Psoas muscle (tissue), 8 donors: Measurements from ENCODE around the gene PSMD4. TPM values are rescaled to one million over a fixed set of nuclear protein-coding genes. Genes with fewer than 3 reads are reported as not detected.

ENCODE experiments used
- ATAC-seq, 4 donors: fragments of 200-7000 bp; cut with Tn5 transposase; one replicate each; pipeline ENCODE4 v1.9.1; 2020; ENCODE audit warnings: moderate library complexity in 3 of 4, mild to moderate bottlenecking in 2 of 4
- DNase-seq, 2 donors: peaks; one replicate each; pipeline ENCODE4 v3.0.0-alpha.2; 2020
- H3K27ac ChIP-seq: fragments of 200-600 bp; one replicate; pipeline ENCODE4 v1.8.0; 2022
- H3K27me3 ChIP-seq, 3 donors: fragments of 200-600 bp in 1 of 3; one replicate each; pipeline versions ENCODE4 v1.6.1 to v1.8.0; 2013 to 2022; ENCODE audit warnings: low read length in 2 of 3, mild to moderate bottlenecking in 2 of 3, moderate library complexity in 1 of 3; ENCODE audit not compliant: insufficient read depth in 3 of 3
- H3K36me3 ChIP-seq, 2 donors: fragments of 200-600 bp in 1 of 2; one replicate each; pipeline versions ENCODE4 v1.6.1 to v1.8.0; 2013 to 2022; ENCODE audit warnings: low read depth in 1 of 2, mild to moderate bottlenecking in 1 of 2, moderate library complexity in 1 of 2; ENCODE audit not compliant: insufficient read depth in 1 of 2
- H3K4me1 ChIP-seq: fragments of 200-600 bp; one replicate; pipeline ENCODE4 v1.8.0; 2022
- H3K4me3 ChIP-seq: fragments of 200-600 bp; one replicate; pipeline ENCODE4 v1.8.0; 2022; ENCODE audit warnings: mild to moderate bottlenecking
- H3K9me3 ChIP-seq: fragments of 200-600 bp; one replicate; pipeline ENCODE4 v1.8.0; 2022
- WGBS, 3 donors: extraction: QIAGEN DNeasy Blood & Tissue Kit; methylation state at CpG; one replicate each; pipeline versions ENCODE4 v1.1.6 to v1.1.7; 2013; 5-methylcytosine and 5-hydroxymethylcytosine counted together
- intact Hi-C, 2 donors: fragments of 100-400 bp; cut with DNase I; formaldehyde crosslinking; loops; one replicate each; pipeline versions ENCODE4 v1.11.0 to v1.14.2; 2022
- polyA plus RNA-seq, 3 donors: library from polyadenylated mRNA; stranded (reverse); fragments of 200-250 nt; gene quantifications; one replicate each; pipeline ENCODE4 v1.2.3, GENCODE V29; 2013
- total RNA-seq, 4 donors: library from RNA; stranded (reverse); fragmentation: NEBNext Ultra II Directional in 2 of 4; extraction: Animal tissue kit (Norgen Biotek cat#: 25700) in 2 of 4; gene quantifications; one replicate each; pipeline versions ENCODE4 v1.2.1 to v1.2.4, GENCODE V29; 2021 to 2023
- TF ChIP-seq, protein P1 (sequence below): fragments of 200-600 bp; IDR thresholded peaks from one replicate; pipeline ENCODE4 v1.8.0; 2022; ENCODE audit warnings: antibody characterized with exemption
- donor health status: healthy with polysubstance abuse.
- donor health status: DM: no; HTN: no; CAD: no; lungs with moderate emphysema.
- donor health status: Bipolar disorder and iron deficiency.
- donor health status: healthy.
- donor health status: DM: yes; HTN: yes; CAD: no.
- donor health status: DM: no; HTN: no; CAD: no.
- donor health status: DM: no; HTN: no; CAD: no.
- donor health status: DM: yes; HTN: yes; CAD: no.

PSMD4 gene
- total and polyA plus RNA-seq, 7 donors, result 208 to 486 (median 298) TPM

- Histone ChIP-seq H3K4me1 (no peaks in the 10 kb centered on the region), H3K27ac (no peak overlapping the region), H3K4me3 (no peak overlapping the region), H3K9me3 (no peaks in the 10 kb centered on the region), H3K27me3 (no peaks in the 10 kb centered on the region), H3K36me3 (peaks cover 7 to 97% of the 10 kb centered on the region in 2 donors)
- WGBS, 3 donors, result 86 to 91% (median 87%) methylated on average over 20 to 21 of the region's 21 CpGs
- TF ChIP-seq, protein P1, sequence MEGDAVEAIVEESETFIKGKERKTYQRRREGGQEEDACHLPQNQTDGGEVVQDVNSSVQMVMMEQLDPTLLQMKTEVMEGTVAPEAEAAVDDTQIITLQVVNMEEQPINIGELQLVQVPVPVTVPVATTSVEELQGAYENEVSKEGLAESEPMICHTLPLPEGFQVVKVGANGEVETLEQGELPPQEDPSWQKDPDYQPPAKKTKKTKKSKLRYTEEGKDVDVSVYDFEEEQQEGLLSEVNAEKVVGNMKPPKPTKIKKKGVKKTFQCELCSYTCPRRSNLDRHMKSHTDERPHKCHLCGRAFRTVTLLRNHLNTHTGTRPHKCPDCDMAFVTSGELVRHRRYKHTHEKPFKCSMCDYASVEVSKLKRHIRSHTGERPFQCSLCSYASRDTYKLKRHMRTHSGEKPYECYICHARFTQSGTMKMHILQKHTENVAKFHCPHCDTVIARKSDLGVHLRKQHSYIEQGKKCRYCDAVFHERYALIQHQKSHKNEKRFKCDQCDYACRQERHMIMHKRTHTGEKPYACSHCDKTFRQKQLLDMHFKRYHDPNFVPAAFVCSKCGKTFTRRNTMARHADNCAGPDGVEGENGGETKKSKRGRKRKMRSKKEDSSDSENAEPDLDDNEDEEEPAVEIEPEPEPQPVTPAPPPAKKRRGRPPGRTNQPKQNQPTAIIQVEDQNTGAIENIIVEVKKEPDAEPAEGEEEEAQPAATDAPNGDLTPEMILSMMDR, result no peak
- peak in 1 of 4 donors; percentile 1 for ATAC-seq
- no peak for DNase-seq
- intact Hi-C loops, result no loop called here
Measured at GRCh38 chr1:151289991-151290708, 35.6 kb downstream of the PSMD4 start.

DNA sequence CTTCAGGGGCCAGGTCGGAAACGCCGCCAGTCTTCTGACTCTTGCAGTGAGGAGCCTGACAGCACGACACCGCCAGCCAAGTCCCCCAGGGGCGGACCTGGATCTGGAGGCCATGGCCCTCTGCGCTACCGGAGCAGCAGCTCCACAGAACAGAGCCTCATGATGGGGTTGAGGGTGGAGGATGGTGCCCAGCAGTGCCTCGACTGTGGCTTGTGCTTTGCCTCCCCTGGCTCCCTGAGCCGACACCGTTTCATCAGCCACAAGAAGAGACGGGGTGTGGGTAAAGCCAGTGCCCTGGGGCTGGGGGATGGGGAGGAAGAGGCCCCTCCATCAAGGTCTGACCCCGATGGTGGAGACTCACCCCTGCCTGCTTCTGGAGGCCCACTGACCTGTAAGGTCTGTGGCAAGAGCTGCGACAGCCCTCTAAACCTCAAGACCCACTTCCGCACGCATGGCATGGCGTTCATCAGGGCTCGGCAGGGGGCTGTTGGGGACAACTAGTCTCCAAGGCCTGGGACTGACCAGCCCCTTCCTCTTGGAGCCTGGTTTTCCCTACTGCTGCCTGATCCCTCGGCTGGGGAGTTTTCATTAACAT lies 36.3 kb downstream of the PSMD4 start:
- Histone ChIP-seq H3K4me1 (no peaks in the 10 kb centered on the region), H3K27ac (no peak overlapping the region), H3K4me3 (no peak overlapping the region), H3K27me3 (no peaks in the 10 kb centered on the region), H3K9me3 (no peaks in the 10 kb centered on the region), H3K36me3 (peaks cover 7 to 100% of the 10 kb centered on the region in 2 donors)
- no peak for ATAC-seq
- WGBS, 3 donors, result 77 to 80% (median 80%) methylated on average over 18 to 19 of the region's 19 CpGs
- TF ChIP-seq, protein P1, result no peak
- DNase-seq, result no peak
- intact Hi-C loops, result no loop called here

DNA sequence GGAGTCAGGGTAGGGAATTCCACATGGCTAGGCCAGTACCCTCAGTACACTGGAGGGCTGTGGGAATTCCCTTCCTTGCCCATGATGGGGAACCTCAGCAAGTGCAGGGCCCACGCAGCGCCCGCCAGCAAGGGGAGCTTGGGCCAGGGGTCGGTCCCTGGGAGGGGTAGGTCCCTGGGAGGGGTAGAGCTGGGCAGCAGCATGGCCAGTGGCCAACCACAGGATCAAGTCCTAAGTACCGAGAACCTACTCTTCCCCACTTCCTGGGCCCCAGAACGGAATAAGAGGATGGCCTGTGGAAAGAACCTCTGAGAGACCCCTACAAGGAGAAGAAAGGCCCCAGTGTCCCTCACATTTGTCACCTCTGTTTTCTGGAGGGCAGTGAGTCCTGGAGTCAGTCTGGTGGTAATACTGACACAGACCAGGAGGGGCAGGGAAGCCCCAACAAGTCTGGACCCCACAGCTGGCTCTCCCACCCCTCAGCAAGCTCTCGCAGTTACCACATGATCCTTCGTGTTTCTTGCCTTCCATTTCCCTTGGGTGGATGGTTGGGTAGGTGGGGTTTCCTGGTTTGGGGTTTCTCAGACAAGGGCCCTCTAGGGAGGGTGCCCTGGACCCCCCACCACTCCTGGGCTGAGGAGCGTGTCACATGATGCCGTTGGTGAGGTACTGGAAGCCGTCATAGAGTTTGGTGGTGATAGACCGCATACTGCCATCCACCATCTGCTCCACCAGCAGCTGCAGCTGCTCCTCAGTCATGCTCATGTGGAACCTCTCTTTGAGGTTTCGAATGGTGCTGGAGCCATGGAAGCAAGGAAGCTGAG lies 37.9 kb downstream of the PSMD4 start:
- 61 to 72% (median 65%) methylated on average over 13 of the region's 13 CpGs for WGBS, 3 donors
- Histone ChIP-seq H3K27ac (no peak overlapping the region), H3K27me3 (no peaks in the 10 kb centered on the region), H3K9me3 (no peaks in the 10 kb centered on the region), H3K4me3 (no peak overlapping the region), H3K36me3 (peaks cover 7 to 100% of the 10 kb centered on the region in 2 donors), H3K4me1 (no peaks in the 10 kb centered on the region)
- intact Hi-C loops, result no loop called here
- ATAC-seq, result peak in 2 of 4 donors; percentile 7 to 9
- DNase-seq, result no peak
- TF ChIP-seq, protein P1, result no peak

DNA sequence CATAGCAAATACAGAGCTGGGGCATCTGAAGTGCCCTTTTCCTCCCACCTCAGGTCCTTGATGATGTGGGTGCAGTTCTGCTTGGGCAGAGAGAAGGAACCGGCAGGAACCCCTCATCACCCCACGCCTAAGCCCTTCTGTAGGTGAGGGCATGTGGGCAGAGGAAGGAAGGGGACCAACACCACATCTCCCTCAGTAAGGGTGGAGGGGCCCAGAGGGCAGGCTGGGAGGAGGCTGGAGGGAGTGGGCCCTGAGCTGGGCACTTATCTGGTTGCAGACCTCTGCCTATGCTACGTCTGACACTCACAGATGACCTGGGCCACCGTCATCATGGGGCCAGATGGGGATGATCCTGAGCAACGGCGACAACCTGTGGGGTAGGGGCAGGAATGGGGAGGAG lies 38.6 kb downstream of the PSMD4 start:
- peaks cover 10 to 100% of the 10 kb centered on the region in 2 donors for H3K36me3 ChIP-seq
- WGBS, 3 donors, result 68 to 88% (median 81%) methylated on average over 5 to 6 of the region's 6 CpGs
- TF ChIP-seq, protein P1, result no peak

More for the DNA sequence above, 38.6 kb downstream of the PSMD4 start:
- Histone ChIP-seq H3K4me1 (no peaks in the 10 kb centered on the region), H3K27ac (no peak overlapping the region), H3K9me3 (no peaks in the 10 kb centered on the region), H3K27me3 (no peaks in the 10 kb centered on the region), H3K4me3 (no peak overlapping the region)
- ATAC-seq (peak in 1 of 4 donors; percentile 6), DNase-seq (no peak)
- intact Hi-C loops, result no loop called here
